Activated CD4-positive, alpha-beta T cell treated with anti-CD3 and anti-CD28 coated beads, Interleukin-2, amount 10 ng/mL, durations not matched to agents 7 days and 5 days (primary cell): Measurements from ENCODE around the gene PLA2G4F. TPM values are rescaled to one million over a fixed set of nuclear protein-coding genes. Genes with fewer than 3 reads are reported as not detected.
A peak's percentile ranks its signal among the peaks of the same experiment; 100 is the strongest.

ENCODE experiments used
- CTCF ChIA-PET: fragments of 350-600 bp; sonication (Branson Sonifier 250); formaldehyde crosslinking; loops from one replicate; lab custom pipeline; 2021; ENCODE audit warnings: antibody characterized with exemption; lab: Charles Lee
- POLR2A ChIA-PET: fragments of 350-600 bp; sonication (Branson Sonifier 250); formaldehyde crosslinking; loops from one replicate; lab custom pipeline; 2021; ENCODE audit warnings: antibody characterized with exemption; lab: Charles Lee
- DNase-seq: peaks from one replicate; pipeline ENCODE4 v3.0.0-alpha.2; 2020
- H3K27ac Mint-ChIP-seq: one replicate; pipeline ENCODE4 v1.8.0; 2021; ENCODE audit warnings: mild to moderate bottlenecking, moderate library complexity, mixed read lengths
- H3K27me3 Mint-ChIP-seq: one replicate; pipeline ENCODE4 v1.8.0; 2021; ENCODE audit warnings: mixed read lengths
- H3K36me3 Mint-ChIP-seq: one replicate; pipeline ENCODE4 v1.8.0; 2021; ENCODE audit warnings: low read depth, mixed read lengths
- H3K4me1 Mint-ChIP-seq: one replicate; pipeline ENCODE4 v1.8.0; 2021; ENCODE audit warnings: mixed read lengths
- H3K4me3 Mint-ChIP-seq: one replicate; pipeline ENCODE4 v1.8.0; 2021; ENCODE audit warnings: mild to moderate bottlenecking, moderate library complexity, mixed read lengths
- H3K9me3 Mint-ChIP-seq: one replicate; pipeline ENCODE4 v1.8.0; 2021; ENCODE audit warnings: mixed read lengths
- total RNA-seq, 2 experiments: library from RNA; stranded (reverse); gene quantifications; one replicate each; pipeline ENCODE4 v1.2.3, GENCODE V29; 2021

PLA2G4F gene
- total RNA-seq, 2 experiments from 2014 or later, result not detected

- no peak overlapping the region for H3K4me3 Mint-ChIP-seq
- ChIA-PET CTCF (interaction anchor here (1.1 kb wide), 2 partner anchors 9 to 73 kb away, joined by 3 to 7 read pairs; no protein-coding TSS in a partner anchor), POLR2A (no interaction called here)
- no peaks in the 10 kb centered on the region for H3K36me3 Mint-ChIP-seq
- H3K9me3 Mint-ChIP-seq, result no peaks in the 10 kb centered on the region
- peaks cover 20% of the 10 kb centered on the region for H3K4me1 Mint-ChIP-seq
- H3K27me3 Mint-ChIP-seq, result peaks cover 31% of the 10 kb centered on the region
- no peak for DNase-seq
- H3K27ac Mint-ChIP-seq, result no peak overlapping the region
Observed at GRCh38 chr15:42111924-42112323, 44.5 kb downstream of the PLA2G4F start.

GRCh38 chr15:42110367-42110766 lies 46.1 kb downstream of the PLA2G4F start:
- no peak for DNase-seq
- ChIA-PET CTCF (interaction anchor here (1.0 kb wide), 2 partner anchors 29 to 32 kb away, joined by 3 read pairs; no protein-coding TSS in a partner anchor), POLR2A (no interaction called here)
- peaks cover 20% of the 10 kb centered on the region for H3K4me1 Mint-ChIP-seq
- H3K36me3 Mint-ChIP-seq, result no peaks in the 10 kb centered on the region
- no peak overlapping the region for H3K27ac Mint-ChIP-seq
- peaks cover 28% of the 10 kb centered on the region for H3K27me3 Mint-ChIP-seq
- no peaks in the 10 kb centered on the region for H3K9me3 Mint-ChIP-seq
- H3K4me3 Mint-ChIP-seq, result no peak overlapping the region

- H3K27ac Mint-ChIP-seq, result no peak overlapping the region
Observed at GRCh38 chr15:42108806-42109205, 47.6 kb downstream of the PLA2G4F start.

GRCh38 chr15:42108189-42108588 lies 48.2 kb downstream of the PLA2G4F start:
- POLR2A ChIA-PET, result interaction anchor here (0.6 kb wide), 1 partner anchor 27 kb away, joined by 4 read pairs; no protein-coding TSS in a partner anchor
- no peak for DNase-seq
- CTCF ChIA-PET, result interaction anchor here (0.6 to 0.9 kb wide), 2 partner anchors 12 to 393 kb away, joined by 4 read pairs; no protein-coding TSS in a partner anchor
- Mint-ChIP-seq H3K4me3 (no peak overlapping the region), H3K36me3 (no peaks in the 10 kb centered on the region), H3K27me3 (peaks cover 16% of the 10 kb centered on the region), H3K27ac (no peak overlapping the region), H3K4me1 (peaks cover 20% of the 10 kb centered on the region), H3K9me3 (no peaks in the 10 kb centered on the region)

More at GRCh38 chr15:42108806-42109205, 47.6 kb downstream of the PLA2G4F start:
- Mint-ChIP-seq H3K27me3 (peaks cover 20% of the 10 kb centered on the region), H3K9me3 (no peaks in the 10 kb centered on the region), H3K4me3 (no peak overlapping the region), H3K4me1 (peaks cover 20% of the 10 kb centered on the region), H3K36me3 (no peaks in the 10 kb centered on the region)
- POLR2A ChIA-PET, result no interaction called here
- CTCF ChIA-PET, result no interaction called here
- no peak for DNase-seq

- H3K27ac Mint-ChIP-seq, result no peak overlapping the region
- no peak overlapping the region for H3K4me3 Mint-ChIP-seq
- ChIA-PET POLR2A (interaction anchor here (0.6 kb wide), 2 partner anchors 12 to 26 kb away, joined by 4 to 7 read pairs; no protein-coding TSS in a partner anchor), CTCF (interaction anchor here (0.9 to 1.9 kb wide), 3 partner anchors 11 to 212 kb away, joined by 3 to 4 read pairs (median 4); no protein-coding TSS in a partner anchor)
- no peaks in the 10 kb centered on the region for H3K36me3 Mint-ChIP-seq
- H3K9me3 Mint-ChIP-seq, result no peaks in the 10 kb centered on the region
- DNase-seq, result no peak
- H3K4me1 Mint-ChIP-seq, result peaks cover 18% of the 10 kb centered on the region
- H3K27me3 Mint-ChIP-seq, result peaks cover 13% of the 10 kb centered on the region
Observed at GRCh38 chr15:42107473-42107872, 49.0 kb downstream of the PLA2G4F start.

GRCh38 chr15:42106288-42106687 lies 50.1 kb downstream of the PLA2G4F start:
- peaks cover 12% of the 10 kb centered on the region for H3K4me1 Mint-ChIP-seq
- peaks cover 11% of the 10 kb centered on the region for H3K27me3 Mint-ChIP-seq
- H3K36me3 Mint-ChIP-seq, result no peaks in the 10 kb centered on the region
- no peak overlapping the region for H3K27ac Mint-ChIP-seq
- no peak overlapping the region for H3K4me3 Mint-ChIP-seq
- no peak for DNase-seq
- POLR2A ChIA-PET, result interaction anchor here (0.6 kb wide), 1 partner anchor 117 kb away, joined by 4 read pairs; no protein-coding TSS in a partner anchor
- CTCF ChIA-PET, result interaction anchor here (0.6 to 1.9 kb wide), 3 partner anchors 12 to 558 kb away, joined by 3 to 5 read pairs (median 4); no protein-coding TSS in a partner anchor
- H3K9me3 Mint-ChIP-seq, result no peaks in the 10 kb centered on the region

GRCh38 chr15:42104095-42104891 lies 52.1 kb downstream of the PLA2G4F start:
- no peaks in the 10 kb centered on the region for H3K36me3 Mint-ChIP-seq
- H3K4me3 Mint-ChIP-seq, result no peak overlapping the region
- H3K27ac Mint-ChIP-seq, result no peak overlapping the region
- H3K9me3 Mint-ChIP-seq, result no peaks in the 10 kb centered on the region
- ChIA-PET POLR2A (no interaction called here), CTCF (interaction anchor here (0.5 to 1.4 kb wide), 4 partner anchors 9 to 1158 kb away, joined by 3 to 6 read pairs (median 4); no protein-coding TSS in a partner anchor)
- H3K27me3 Mint-ChIP-seq, result peaks cover 10% of the 10 kb centered on the region
- peaks cover 9% of the 10 kb centered on the region for H3K4me1 Mint-ChIP-seq
- no peak for DNase-seq

- Mint-ChIP-seq H3K27me3 (peaks cover 7% of the 10 kb centered on the region), H3K9me3 (no peaks in the 10 kb centered on the region), H3K36me3 (no peaks in the 10 kb centered on the region), H3K4me1 (peaks cover 8% of the 10 kb centered on the region), H3K27ac (no peak overlapping the region), H3K4me3 (no peak overlapping the region)
- ChIA-PET CTCF (interaction anchor here (1.0 to 1.4 kb wide), 2 partner anchors 20 to 56 kb away, joined by 3 to 6 read pairs; no protein-coding TSS in a partner anchor), POLR2A (no interaction called here)
- DNase-seq, result no peak
Observed at GRCh38 chr15:42102646-42103235, 53.7 kb downstream of the PLA2G4F start.

GRCh38 chr15:42101861-42102260 lies 54.6 kb downstream of the PLA2G4F start:
- Mint-ChIP-seq H3K4me3 (no peak overlapping the region), H3K4me1 (peaks cover 2% of the 10 kb centered on the region), H3K36me3 (no peaks in the 10 kb centered on the region), H3K9me3 (no peaks in the 10 kb centered on the region), H3K27me3 (peaks cover 6% of the 10 kb centered on the region), H3K27ac (no peak overlapping the region)
- ChIA-PET POLR2A (no interaction called here), CTCF (no interaction called here)
- no peak for DNase-seq

GRCh38 chr15:42100021-42100800 lies 56.2 kb downstream of the PLA2G4F start:
- H3K4me1 Mint-ChIP-seq, result peaks cover 2% of the 10 kb centered on the region
- ChIA-PET POLR2A (no interaction called here), CTCF (interaction anchor here (1.3 kb wide), 1 partner anchor 14 kb away, joined by 4 read pairs; no protein-coding TSS in a partner anchor)
- no peak overlapping the region for H3K4me3 Mint-ChIP-seq
- H3K36me3 Mint-ChIP-seq, result no peaks in the 10 kb centered on the region
- H3K9me3 Mint-ChIP-seq, result no peaks in the 10 kb centered on the region
- peaks cover 6% of the 10 kb centered on the region for H3K27me3 Mint-ChIP-seq
- no peak overlapping the region for H3K27ac Mint-ChIP-seq
- DNase-seq, result no peak

- Mint-ChIP-seq H3K36me3 (no peaks in the 10 kb centered on the region), H3K27ac (no peak overlapping the region), H3K4me3 (no peak overlapping the region), H3K9me3 (no peaks in the 10 kb centered on the region), H3K4me1 (peaks cover 2% of the 10 kb centered on the region), H3K27me3 (peaks cover 6% of the 10 kb centered on the region)
- ChIA-PET POLR2A (no interaction called here), CTCF (interaction anchor here (1.3 kb wide), 1 partner anchor 13 kb away, joined by 5 read pairs; no protein-coding TSS in a partner anchor)
- peak; percentile 2 for DNase-seq
Observed at GRCh38 chr15:42097018-42097417, 59.4 kb downstream of the PLA2G4F start.

- no peaks in the 10 kb centered on the region for H3K9me3 Mint-ChIP-seq
- no peaks in the 10 kb centered on the region for H3K36me3 Mint-ChIP-seq
- ChIA-PET POLR2A (no interaction called here), CTCF (interaction anchor here (1.0 to 1.7 kb wide), 2 partner anchors 16 to 36 kb away, joined by 3 to 5 read pairs; no protein-coding TSS in a partner anchor)
- DNase-seq, result peak; percentile 2
- H3K4me3 Mint-ChIP-seq, result no peak within 1 kb of the TSS
- H3K27ac Mint-ChIP-seq, result no peak within 1 kb of the TSS
- H3K27me3 Mint-ChIP-seq, result peaks cover 6% of the 10 kb centered on the region
- H3K4me1 Mint-ChIP-seq, result no peaks in the 10 kb centered on the region
Observed at GRCh38 chr15:42094512-42094963, 61.9 kb downstream of the PLA2G4F start, which contains the start of gene PLA2G4D. PLA2G4D (minus strand) TSS chr15:42094562; CDS start chr15:42094459, 103 bp downstream.
